ENCODE measurements around the gene SELENOW.
"Not testable (repeated sequence)": the region's sequence is repeated elsewhere in the genome, so short reads cannot be mapped to it uniquely, and the experiment has no call there.

The SELENOW gene

GRCh38 chr19:47778049-47778953 lies at the start of gene SELENOW:
TSS of gene SELENOW (plus strand) at chr19:47778703. CDS start at chr19:47778786, 83 bp downstream.
- DNase-seq (ENCODE audit: low spot score) = peak; percentile 87

GRCh38 chr19:47729468-47729798 lies 49.1 kb upstream of the SELENOW start:
- DNase-seq (ENCODE audit: low spot score) = peak; percentile 82

GRCh38 chr19:47729799-47730520 lies 48.5 kb upstream of the SELENOW start:
- DNase-seq (ENCODE audit: low spot score) = no peak

- no peak for DNase-seq (ENCODE audit: low spot score)
Measured at GRCh38 chr19:47730521-47730889, 48.0 kb upstream of the SELENOW start.

- no peak for DNase-seq (ENCODE audit: low spot score)
Measured at GRCh38 chr19:47730910-47731309, 47.6 kb upstream of the SELENOW start.

GRCh38 chr19:47735131-47735530 lies 43.4 kb upstream of the SELENOW start:
- DNase-seq (ENCODE audit: low spot score) = no peak

GRCh38 chr19:47740866-47741519 lies 37.5 kb upstream of the SELENOW start:
- no peak for DNase-seq (ENCODE audit: low spot score)

- DNase-seq (ENCODE audit: low spot score) = peak; percentile 13
Measured at GRCh38 chr19:47741544-47742140, 36.9 kb upstream of the SELENOW start.

GRCh38 chr19:47742634-47743033 lies 35.9 kb upstream of the SELENOW start:
- DNase-seq (ENCODE audit: low spot score) = no peak

GRCh38 chr19:47745010-47745901 lies 33.2 kb upstream of the SELENOW start, which contains the start of gene NOP53:
TSS of gene NOP53 (plus strand) at chr19:47745546. CDS start at chr19:47745560, 14 bp downstream.
- DNase-seq (ENCODE audit: low spot score) = peak; percentile 97

- DNase-seq (ENCODE audit: low spot score) = not testable (repeated sequence)
Measured at GRCh38 chr19:47746129-47746528, 32.4 kb upstream of the SELENOW start.

GRCh38 chr19:47749326-47749725 lies 29.2 kb upstream of the SELENOW start:
- no peak for DNase-seq (ENCODE audit: low spot score)

- DNase-seq (ENCODE audit: low spot score) = no peak
Measured at GRCh38 chr19:47750752-47751151, 27.8 kb upstream of the SELENOW start.

- DNase-seq (ENCODE audit: low spot score) = no peak
Measured at GRCh38 chr19:47752440-47753211, 25.9 kb upstream of the SELENOW start.

- no peak for DNase-seq (ENCODE audit: low spot score)
Measured at GRCh38 chr19:47754206-47755064, 24.1 kb upstream of the SELENOW start.

GRCh38 chr19:47755065-47755761 lies 23.3 kb upstream of the SELENOW start:
- no peak for DNase-seq (ENCODE audit: low spot score)

- DNase-seq (ENCODE audit: low spot score) = no peak
Measured at GRCh38 chr19:47755762-47756626, 22.5 kb upstream of the SELENOW start.

- DNase-seq (ENCODE audit: low spot score) = no peak
Measured at GRCh38 chr19:47756627-47756929, 21.9 kb upstream of the SELENOW start.

All from AG08396 (cell line).